Thyroid gland (tissue), 4 donors: ENCODE data around the gene CPHXL. TPM values are rescaled to one million over a fixed set of nuclear protein-coding genes. Genes with fewer than 3 reads are reported as not detected.

Source experiments
- DNase-seq, 2 donors: peaks; one replicate each; pipeline ENCODE4 v3.0.0-alpha.2; 2019
- H3K27ac ChIP-seq, 3 donors: fragments of 200-600 bp; sonication (generic); 1 replicate in 2 of 3; 2 replicates in 1 of 3; pipeline ENCODE4 v1.5.1; 2016 to 2019; ENCODE audit warnings: mild to moderate bottlenecking in 1 of 3, moderate library complexity in 1 of 3
- H3K27me3 ChIP-seq: fragments of 200-600 bp; sonication (generic); one replicate; pipeline ENCODE4 v1.5.1; 2019
- H3K36me3 ChIP-seq, 2 donors: fragments of 200-600 bp; sonication (generic); one replicate each; pipeline ENCODE4 v1.5.1; 2016 to 2019
- H3K4me1 ChIP-seq, 2 donors: fragments of 200-600 bp; sonication (generic); one replicate each; pipeline ENCODE4 v1.5.1; 2017 to 2019
- H3K4me3 ChIP-seq, 3 donors: fragments of 200-600 bp; sonication (generic); replicated peaks in 1 of 3; 1 replicate in 2 of 3; 2 replicates in 1 of 3; pipeline ENCODE4 v1.5.1; 2016; ENCODE audit warnings: mild to moderate bottlenecking in 1 of 3
- H3K9me3 ChIP-seq: fragments of 200-600 bp; sonication (generic); one replicate; pipeline ENCODE4 v1.5.1; 2017
- CTCF ChIP-seq, 6 experiments: fragments of 200-600 bp in 3 of 6; fragments of 450-650 bp in 3 of 6; sonication (generic) in 3 of 6; IDR thresholded peaks; one replicate each; pipeline ENCODE4 v1.5.1; 2016 to 2019; ENCODE audit warnings: antibody characterized with exemption in 6 of 6, mild to moderate bottlenecking in 2 of 6, inconsistent platforms in 1 of 6, moderate library complexity in 1 of 6
- POLR2A ChIP-seq, 2 donors: fragments of 450-650 bp; IDR thresholded peaks; one replicate each; pipeline ENCODE4 v1.6.1; 2017; ENCODE audit warnings: antibody characterized with exemption in 2 of 2, mild to moderate bottlenecking in 2 of 2, moderate library complexity in 1 of 2
- WGBS, 2 donors: methylation state at CpG; one replicate each; pipeline ENCODE4 v1.1.5; 2017; 5-methylcytosine and 5-hydroxymethylcytosine counted together
- intact Hi-C: fragments of 100-400 bp; cut with DNase I; formaldehyde crosslinking; loops from one replicate; pipeline ENCODE4 v1.15.1; 2023
- total RNA-seq, 4 donors: library from RNA; depleted of rRNA; stranded (reverse); fragments of >200 nt; gene quantifications; one replicate each; pipeline ENCODE4 v1.2.3, GENCODE V29; 2016

The CPHXL gene
- total RNA-seq, 4 donors from 2014 or later, result not detected

GRCh38 chr16:75710344-75710743, 15.9 kb downstream of the CPHXL start:
- Histone ChIP-seq H3K9me3 (no peaks in the 10 kb centered on the region), H3K27me3 (no peaks in the 10 kb centered on the region), H3K36me3 (no peaks in the 10 kb centered on the region), H3K27ac (no peak overlapping the region), H3K4me3 (no peak overlapping the region), H3K4me1 (no peaks in the 10 kb centered on the region)
- DNase-seq, result no peak
- WGBS, 2 donors, result 95 to 97% methylated on average over 2 of the region's 2 CpGs
- TF ChIP-seq POLR2A (IDR thresholded peaks at IDR 0.05), result no peak
- no peak for TF ChIP-seq CTCF (IDR thresholded peaks at IDR 0.05)
- intact Hi-C loops, result no loop called here

- WGBS, 2 donors, result 90 to 92% methylated on average over 4 of the region's 4 CpGs
- Histone ChIP-seq H3K4me3 (no peak overlapping the region), H3K9me3 (no peaks in the 10 kb centered on the region), H3K36me3 (no peaks in the 10 kb centered on the region), H3K27me3 (no peaks in the 10 kb centered on the region), H3K27ac (no peak overlapping the region), H3K4me1 (no peaks in the 10 kb centered on the region)
- TF ChIP-seq CTCF (IDR thresholded peaks at IDR 0.05) (no peak), POLR2A (IDR thresholded peaks at IDR 0.05) (no peak)
- DNase-seq, result no peak
- intact Hi-C loops, result no loop called here
These were observed 23.0 kb downstream of the CPHXL start for GRCh38 chr16:75703306-75703705.

- intact Hi-C loops, result no loop called here
- Histone ChIP-seq H3K27me3 (no peaks in the 10 kb centered on the region), H3K4me3 (no peak overlapping the region), H3K27ac (no peak overlapping the region), H3K36me3 (no peaks in the 10 kb centered on the region), H3K4me1 (no peaks in the 10 kb centered on the region), H3K9me3 (no peaks in the 10 kb centered on the region)
- no peak for DNase-seq
- 82 to 91% methylated on average over 2 of the region's 2 CpGs for WGBS, 2 donors
- no peak for TF ChIP-seq POLR2A (IDR thresholded peaks at IDR 0.05)
- TF ChIP-seq CTCF (IDR thresholded peaks at IDR 0.05), result no peak
These were observed 24.0 kb downstream of the CPHXL start for GRCh38 chr16:75702242-75702641.

GRCh38 chr16:75701361-75701760, 24.9 kb downstream of the CPHXL start, which contains the start of gene DUXB:
Gene DUXB (minus strand): TSS chr16:75701461. CDS start chr16:75701418, 43 bp downstream.
- no peak for DNase-seq
- H3K4me1 ChIP-seq, result no peaks in the 10 kb centered on the region
- no peaks in the 10 kb centered on the region for H3K36me3 ChIP-seq
- no peaks in the 10 kb centered on the region for H3K27me3 ChIP-seq
- TF ChIP-seq CTCF (IDR thresholded peaks at IDR 0.05) (no peak), POLR2A (IDR thresholded peaks at IDR 0.05) (no peak)
- H3K27ac ChIP-seq, result no peak within 1 kb of the TSS
- WGBS, 2 donors, result 92 to 95% methylated on average over 5 of the region's 5 CpGs
- H3K9me3 ChIP-seq, result no peaks in the 10 kb centered on the region
- intact Hi-C loops, result no loop called here
- H3K4me3 ChIP-seq, result no peak within 1 kb of the TSS

GRCh38 chr16:75697571-75697970, 28.7 kb downstream of the CPHXL start:
- Histone ChIP-seq H3K36me3 (no peaks in the 10 kb centered on the region), H3K4me1 (no peaks in the 10 kb centered on the region), H3K4me3 (no peak overlapping the region), H3K27ac (no peak overlapping the region), H3K27me3 (no peaks in the 10 kb centered on the region), H3K9me3 (no peaks in the 10 kb centered on the region)
- TF ChIP-seq CTCF (IDR thresholded peaks at IDR 0.05), result no peak
- TF ChIP-seq POLR2A (IDR thresholded peaks at IDR 0.05), result no peak
- DNase-seq, result no peak
- WGBS, 2 donors, result 88 to 92% methylated on average over 5 of the region's 5 CpGs
- intact Hi-C loops, result no loop called here
